GM12864 (cell line): ENCODE results near the gene KSR1.

Experiments used
- DNase-seq: peaks from one replicate; pipeline ENCODE4 v3.0.0-alpha.2; 2011; ENCODE audit warnings: low read depth
- H3K4me3 ChIP-seq: 2 replicates; pipeline ENCODE4 v1.5.1; 2011; ENCODE audit warnings: mild to moderate bottlenecking, low read depth, low read length, control low read depth
- CTCF ChIP-seq: IDR thresholded peaks from 2 replicates; pipeline ENCODE4 v1.5.1; 2011; ENCODE audit warnings: low read depth, mild to moderate bottlenecking, moderate library complexity, low read length, control low read depth, inconsistent platforms; ENCODE audit errors: missing control alignments

Gene KSR1

DNA sequence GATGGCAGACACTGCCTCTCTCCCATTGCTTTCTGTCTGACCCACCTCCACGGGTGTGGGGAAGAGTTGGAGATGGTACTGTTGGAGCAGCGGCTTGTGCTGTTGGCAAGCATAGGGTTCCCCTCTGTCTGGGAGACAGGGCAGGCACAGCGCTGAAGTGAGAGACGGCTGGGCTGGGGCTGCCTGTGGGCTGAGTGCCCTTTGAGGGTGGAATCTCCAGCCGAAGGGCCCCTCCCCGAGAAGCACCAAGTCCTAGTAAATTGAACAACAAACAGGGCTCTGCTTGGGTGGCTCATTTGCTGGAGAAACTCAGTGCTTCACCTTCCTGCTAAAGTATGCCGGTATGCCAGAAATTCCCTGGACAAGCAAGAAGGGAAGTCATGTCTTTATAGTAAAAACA, 79.7 kb downstream of the KSR1 start:
- no peak overlapping the region for H3K4me3 ChIP-seq
- no peak for DNase-seq
- TF ChIP-seq CTCF = no peak

- H3K4me3 ChIP-seq = no peak overlapping the region
- TF ChIP-seq CTCF = no peak
- DNase-seq = no peak
Observed at GRCh38 chr17:27536781-27537180, 80.5 kb downstream of the KSR1 start.

DNA sequence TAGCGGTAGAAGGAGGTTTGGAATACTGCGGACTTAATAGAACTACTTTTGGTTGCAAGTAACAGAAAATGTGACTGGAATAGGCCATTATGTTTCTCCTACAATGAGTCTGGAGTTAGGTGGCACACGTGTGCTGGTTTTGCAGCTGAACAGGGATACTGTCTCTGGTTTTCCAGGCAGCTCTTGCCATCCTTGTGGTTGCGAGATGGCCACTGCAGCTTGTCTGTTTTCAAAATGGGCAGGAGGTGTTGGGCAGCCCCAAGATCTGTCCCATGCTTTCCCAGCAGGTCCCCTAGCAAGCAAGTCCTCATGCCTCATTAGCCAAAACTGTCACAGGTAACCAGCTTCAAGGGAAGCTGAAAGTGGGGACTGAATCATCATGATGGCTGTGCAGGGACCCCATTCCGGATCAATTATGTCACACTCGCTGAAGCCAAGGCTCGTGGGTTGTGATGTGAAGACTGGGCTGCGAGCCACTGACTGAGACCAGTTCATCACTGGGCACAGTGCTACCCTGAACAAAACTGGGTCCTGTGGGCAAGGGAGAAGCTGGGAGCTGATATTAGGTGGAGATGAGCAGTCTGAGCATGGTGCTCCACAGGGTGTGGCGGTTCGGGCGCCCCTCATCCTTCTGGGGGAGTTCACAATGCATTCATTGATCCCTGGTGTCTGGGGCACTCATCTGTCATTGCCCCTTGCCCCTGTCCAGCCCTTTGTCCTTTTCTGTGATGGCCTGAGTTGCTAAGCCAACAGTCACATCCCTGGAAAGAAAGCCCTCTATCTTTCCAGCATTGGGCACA, 82.1 kb downstream of the KSR1 start:
- TF ChIP-seq CTCF = no peak
- no peak for DNase-seq
- no peak overlapping the region for H3K4me3 ChIP-seq

DNA sequence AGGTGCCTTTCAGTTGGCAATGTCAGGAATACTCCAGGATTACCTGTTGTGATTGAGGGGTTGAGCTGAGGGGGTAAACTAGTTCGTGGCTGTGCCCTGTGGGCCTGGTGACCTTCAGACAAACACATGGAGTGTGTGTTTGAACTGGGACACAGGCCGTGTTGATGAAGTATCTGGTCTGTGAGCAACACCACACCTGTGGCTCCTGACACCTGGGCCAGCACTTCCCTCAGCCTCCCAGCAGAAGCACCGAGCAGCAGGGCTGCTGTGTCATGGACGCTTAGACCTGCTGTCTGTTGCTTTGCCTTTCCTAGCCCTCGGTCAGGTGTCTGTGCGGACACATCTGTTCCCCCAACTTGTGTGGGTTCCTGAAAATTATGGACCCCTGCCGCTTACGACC, 82.9 kb downstream of the KSR1 start:
- DNase-seq = no peak
- H3K4me3 ChIP-seq = no peak overlapping the region
- no peak for TF ChIP-seq CTCF

DNA sequence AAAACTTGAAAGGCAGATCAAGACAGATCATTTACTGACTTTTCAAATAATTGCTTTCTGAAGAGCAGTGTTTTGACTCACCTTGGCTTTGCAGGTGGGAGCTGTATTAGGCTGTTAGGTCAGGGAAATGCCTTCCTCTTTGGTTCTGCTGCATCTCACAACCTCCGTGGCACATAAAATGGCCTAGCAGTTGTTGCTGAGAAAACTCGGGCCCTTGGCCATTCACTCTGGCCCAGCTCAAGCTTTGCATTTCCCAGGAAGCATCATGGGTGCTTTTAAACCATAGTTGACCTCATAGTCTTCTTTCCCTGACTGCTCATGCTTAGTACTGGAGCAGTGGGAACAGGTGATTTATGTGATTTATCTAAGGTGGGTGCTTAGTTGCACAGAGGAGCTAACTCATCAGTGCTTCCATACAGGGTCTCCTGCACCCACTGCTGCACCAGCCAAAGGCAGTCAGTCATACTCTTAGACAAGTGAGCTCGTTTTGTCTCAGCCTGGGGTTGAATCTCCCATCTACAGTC, 83.6 kb downstream of the KSR1 start:
- no peak for DNase-seq
- no peak overlapping the region for H3K4me3 ChIP-seq
- TF ChIP-seq CTCF = no peak

GRCh38 chr17:27540318-27541101, 84.3 kb downstream of the KSR1 start:
- DNase-seq = no peak
- no peak overlapping the region for H3K4me3 ChIP-seq
- TF ChIP-seq CTCF = no peak
